H9 (cell line): ENCODE measurements around the gene DENND1A. TPM values are rescaled to one million over a fixed set of nuclear protein-coding genes. Genes with fewer than 3 reads are reported as not detected.

ENCODE experiments used
- DNase-seq: peaks from one replicate; pipeline ENCODE4 v3.0.0-alpha.2; 2017
- H2AFZ ChIP-seq: one replicate; pipeline ENCODE4 v1.6.1; 2013; ENCODE audit warnings: mild to moderate bottlenecking, low read length, control low read depth, moderate library complexity
- H2AK5ac ChIP-seq: 2 replicates; pipeline ENCODE4 v1.6.1; 2013; ENCODE audit warnings: low read length, control low read depth, mixed read lengths; ENCODE audit not compliant: insufficient read length
- H2BK120ac ChIP-seq: one replicate; pipeline ENCODE4 v1.6.1; 2013; ENCODE audit warnings: low read depth, mild to moderate bottlenecking, low read length, control low read depth, inconsistent platforms; ENCODE audit not compliant: poor library complexity, severe bottlenecking
- H2BK12ac ChIP-seq: 2 replicates; pipeline ENCODE4 v1.6.1; 2013; ENCODE audit warnings: low read length, control low read depth, mixed read lengths, low read depth; ENCODE audit not compliant: insufficient read length
- H2BK15ac ChIP-seq: 2 replicates; pipeline ENCODE4 v1.6.1; 2013; ENCODE audit warnings: low read depth, low read length, control low read depth
- H2BK20ac ChIP-seq: one replicate; pipeline ENCODE4 v1.6.1; 2013; ENCODE audit warnings: low read depth, mild to moderate bottlenecking, low read length, control low read depth, inconsistent platforms; ENCODE audit not compliant: poor library complexity, severe bottlenecking
- H2BK5ac ChIP-seq: 2 replicates; pipeline ENCODE4 v1.6.1; 2013; ENCODE audit warnings: low read length, control low read depth, mixed read lengths; ENCODE audit not compliant: insufficient read length
- H3K14ac ChIP-seq: 2 replicates; pipeline ENCODE4 v1.6.1; 2013; ENCODE audit warnings: low read length, control low read depth; ENCODE audit not compliant: insufficient read depth
- H3K18ac ChIP-seq: 2 replicates; pipeline ENCODE4 v1.6.1; 2013; ENCODE audit warnings: low read depth, mild to moderate bottlenecking, mixed read lengths, low read length, control low read depth; ENCODE audit not compliant: insufficient read length
- H3K23ac ChIP-seq: 2 replicates; pipeline ENCODE4 v1.6.1; 2013; ENCODE audit warnings: low read length, control low read depth, mixed read lengths, low read depth; ENCODE audit not compliant: insufficient read length
- H3K23me2 ChIP-seq: 2 replicates; pipeline ENCODE4 v1.6.1; 2013; ENCODE audit warnings: low read depth, mild to moderate bottlenecking, mixed read lengths, low read length, control low read depth; ENCODE audit not compliant: insufficient read length, poor library complexity, severe bottlenecking
- H3K27ac ChIP-seq: 2 replicates; pipeline ENCODE4 v1.5.1; 2013; ENCODE audit warnings: low read length, control low read depth, mixed read lengths, low read depth; ENCODE audit not compliant: insufficient read length
- H3K27me3 ChIP-seq: 2 replicates; pipeline ENCODE4 v1.6.1; 2013; ENCODE audit warnings: low read length, control low read depth, inconsistent platforms; ENCODE audit not compliant: insufficient read depth
- H3K4ac ChIP-seq: 2 replicates; pipeline ENCODE4 v1.6.1; 2013; ENCODE audit warnings: low read depth, mild to moderate bottlenecking, control low read depth, inconsistent platforms, low read length, moderate library complexity
- H3K4me1 ChIP-seq: 2 replicates; pipeline ENCODE4 v1.6.1; 2013; ENCODE audit warnings: low read length, control low read depth, inconsistent platforms; ENCODE audit not compliant: insufficient read depth
- H3K4me2 ChIP-seq: 2 replicates; pipeline ENCODE4 v1.6.1; 2013; ENCODE audit warnings: low read length, control low read depth, mixed read lengths; ENCODE audit not compliant: insufficient read length, insufficient read depth
- H3K56ac ChIP-seq: 2 replicates; pipeline ENCODE4 v1.6.1; 2013; ENCODE audit warnings: low read depth, mild to moderate bottlenecking, mixed read lengths, low read length, control low read depth; ENCODE audit not compliant: insufficient read length
- H3K79me1 ChIP-seq: 2 replicates; pipeline ENCODE4 v1.6.1; 2013; ENCODE audit warnings: low read depth, mild to moderate bottlenecking, moderate library complexity, low read length, control low read depth, inconsistent platforms; ENCODE audit not compliant: insufficient read depth, poor library complexity, severe bottlenecking
- H3K79me2 ChIP-seq: 2 replicates; pipeline ENCODE4 v1.6.1; 2013; ENCODE audit warnings: low read length, control low read depth, inconsistent platforms; ENCODE audit not compliant: insufficient read depth
- H3K9ac ChIP-seq: 2 replicates; pipeline ENCODE4 v1.6.1; 2013; ENCODE audit warnings: low read length, control low read depth, mixed read lengths; ENCODE audit not compliant: insufficient read length; ENCODE audit errors: extremely low read depth
- H3K9me3 ChIP-seq: one replicate; pipeline ENCODE4 v1.6.1; 2013; ENCODE audit warnings: low read depth, low read length, inconsistent platforms; ENCODE audit not compliant: control insufficient read depth
- H3T11ph ChIP-seq: one replicate; pipeline ENCODE4 v1.6.1; 2013; ENCODE audit warnings: mild to moderate bottlenecking, low read length, control low read depth, inconsistent platforms
- H4K20me1 ChIP-seq: one replicate; pipeline ENCODE4 v1.6.1; 2013; ENCODE audit not compliant: control insufficient read depth, insufficient read length, insufficient read depth
- H4K5ac ChIP-seq: 2 replicates; pipeline ENCODE4 v1.6.1; 2013; ENCODE audit warnings: low read depth, mild to moderate bottlenecking, mixed read lengths, low read length, control low read depth; ENCODE audit not compliant: insufficient read length
- H4K8ac ChIP-seq: replicated peaks from 2 replicates; pipeline ENCODE4 v1.6.1; 2013; ENCODE audit warnings: low read length, control low read depth, mixed read lengths, low read depth; ENCODE audit not compliant: insufficient read length
- H4K91ac ChIP-seq: 2 replicates; pipeline ENCODE4 v1.6.1; 2013; ENCODE audit warnings: low read depth, mild to moderate bottlenecking, moderate library complexity, mixed read lengths, low read length, control low read depth; ENCODE audit not compliant: insufficient read length
- H3K27ac Mint-ChIP-seq, 3 experiments: 2 replicates in 2 of 3; 3 replicates in 1 of 3; pipeline ENCODE4 v1.8.0; 2020 to 2021; ENCODE audit warnings: mixed read lengths in 3 of 3, mild to moderate bottlenecking in 1 of 3, moderate library complexity in 1 of 3
- H3K27me3 Mint-ChIP-seq: 2 replicates; pipeline ENCODE4 v1.8.0; 2021; ENCODE audit warnings: low read depth, mild to moderate bottlenecking, moderate library complexity, mixed read lengths
- H3K36me3 Mint-ChIP-seq, 3 experiments: 2 replicates in 2 of 3; 3 replicates in 1 of 3; pipeline ENCODE4 v1.8.0; 2020 to 2021; ENCODE audit warnings: low read depth in 3 of 3, mixed read lengths in 3 of 3; ENCODE audit not compliant: insufficient read depth in 1 of 3
- H3K4me1 Mint-ChIP-seq, 2 experiments: 2 replicates each; pipeline ENCODE4 v1.8.0; 2020; ENCODE audit warnings: mixed read lengths in 2 of 2
- H3K4me3 Mint-ChIP-seq, 2 experiments: 2 replicates in 1 of 2; 3 replicates in 1 of 2; pipeline ENCODE4 v1.8.0; 2020 to 2021; ENCODE audit warnings: mild to moderate bottlenecking in 2 of 2, mixed read lengths in 2 of 2, moderate library complexity in 1 of 2
- H3K9me3 Mint-ChIP-seq, 2 experiments: 2 replicates in 1 of 2; 3 replicates in 1 of 2; pipeline ENCODE4 v1.8.0; 2020; ENCODE audit warnings: mild to moderate bottlenecking in 2 of 2, mixed read lengths in 2 of 2, moderate library complexity in 1 of 2
- CTCF ChIP-seq: fragments of 200-600 bp; sonication (generic); conservative IDR thresholded peaks from 3 replicates; pipeline ENCODE4 v1.8.0; 2021; ENCODE audit warnings: antibody characterized with exemption, mild to moderate bottlenecking
- total RNA-seq: library from RNA; stranded (reverse); gene quantifications from 2 replicates; pipeline ENCODE4 v1.2.1, GENCODE V29; 2021

DENND1A gene
- total RNA-seq, 1 experiment from 2014 or later: 20.4 TPM

- H3K79me2 ChIP-seq: no peaks in the 10 kb centered on the region
- H3K79me1 ChIP-seq: no peaks in the 10 kb centered on the region
- no peak overlapping the region for H3K4me2 ChIP-seq
- no peaks in the 10 kb centered on the region for H3K23me2 ChIP-seq
- Mint-ChIP-seq H3K4me3 (no peak overlapping the region), H3K27me3 (no peaks in the 10 kb centered on the region), H3K4me1 (peaks cover 26 to 31% of the 10 kb centered on the region in 2 experiments), H3K9me3 (peaks cover 24 to 26% of the 10 kb centered on the region in 2 experiments), H3K27ac (no peak overlapping the region), H3K36me3 (peaks cover 23 to 35% (median 34%) of the 10 kb centered on the region in 3 experiments)
- no peak overlapping the region for H3K23ac ChIP-seq
- no peak overlapping the region for H3K56ac ChIP-seq
- no peak overlapping the region for H4K5ac ChIP-seq
- H3K4me1 ChIP-seq: peaks cover 3% of the 10 kb centered on the region
- H3K14ac ChIP-seq: no peak overlapping the region
- no peak overlapping the region for H3K18ac ChIP-seq
- no peak overlapping the region for H2BK12ac ChIP-seq
- no peak overlapping the region for H4K91ac ChIP-seq
- H4K8ac ChIP-seq: no peak overlapping the region
- no peak overlapping the region for H3K4ac ChIP-seq
- no peak overlapping the region for H3K9ac ChIP-seq
- no peaks in the 10 kb centered on the region for H4K20me1 ChIP-seq
- no peak overlapping the region for H2AK5ac ChIP-seq
- H3K27me3 ChIP-seq: no peaks in the 10 kb centered on the region
- H3K27ac ChIP-seq: no peak overlapping the region
- no peak overlapping the region for H2BK5ac ChIP-seq
- H3T11ph ChIP-seq: no peak overlapping the region
- no peak overlapping the region for H2BK20ac ChIP-seq
- no peak overlapping the region for H2BK15ac ChIP-seq
- no peak for TF ChIP-seq CTCF
- DNase-seq: no peak
- H3K9me3 ChIP-seq: no peaks in the 10 kb centered on the region
- no peak overlapping the region for H2AFZ ChIP-seq
- no peak overlapping the region for H2BK120ac ChIP-seq
Observed at GRCh38 chr9:123832176-123832575, 97.8 kb downstream of the DENND1A start.
